Measurements from ENCODE around the gene C1orf105. TPM values are rescaled to one million over a fixed set of nuclear protein-coding genes. Genes with fewer than 3 reads are reported as not detected.
"Not testable (repeated sequence)": the region's sequence is repeated elsewhere in the genome, so short reads cannot be mapped to it uniquely, and the experiment has no call there.

The C1orf105 gene
- total RNA-seq, 1 donor from 2014 or later = not detected

GRCh38 chr1:172425339-172425738 is 4.9 kb downstream of the C1orf105 start:
- no peak for DNase-seq (ENCODE audit: low spot score)

- no peak for DNase-seq (ENCODE audit: low spot score)
Measured at GRCh38 chr1:172427191-172427590, 6.7 kb downstream of the C1orf105 start.

- DNase-seq (ENCODE audit: low spot score) = peak; percentile 83
Measured at GRCh38 chr1:172429331-172430127, 9.0 kb downstream of the C1orf105 start.

- DNase-seq (ENCODE audit: low spot score) = no peak
Measured at GRCh38 chr1:172430128-172430454, 9.6 kb downstream of the C1orf105 start.

- DNase-seq (ENCODE audit: low spot score) = no peak
Measured at GRCh38 chr1:172431204-172431603, 10.7 kb downstream of the C1orf105 start.

- DNase-seq (ENCODE audit: low spot score) = no peak
Measured at GRCh38 chr1:172431721-172432192, 11.3 kb downstream of the C1orf105 start.

GRCh38 chr1:172437183-172437582 is 16.7 kb downstream of the C1orf105 start:
- DNase-seq (ENCODE audit: low spot score) = not testable (repeated sequence)

GRCh38 chr1:172442404-172442803 is 21.9 kb downstream of the C1orf105 start:
- DNase-seq (ENCODE audit: low spot score) = no peak

- no peak for DNase-seq (ENCODE audit: low spot score)
Measured at GRCh38 chr1:172442843-172443565, 22.5 kb downstream of the C1orf105 start.

- peak; percentile 91 for DNase-seq (ENCODE audit: low spot score)
Measured at GRCh38 chr1:172443666-172444453, 23.4 kb downstream of the C1orf105 start, which contains the start of gene PIGC. Gene PIGC, minus strand, starts transcription at chr1:172444069. Its CDS starts 1,447 bp downstream, at chr1:172442622.

GRCh38 chr1:172446547-172446946 is 26.1 kb downstream of the C1orf105 start:
- no peak for DNase-seq (ENCODE audit: low spot score)

- no peak for DNase-seq (ENCODE audit: low spot score)
Measured at GRCh38 chr1:172447641-172448040, 27.2 kb downstream of the C1orf105 start.

GRCh38 chr1:172448995-172449584 is 28.6 kb downstream of the C1orf105 start:
- DNase-seq (ENCODE audit: low spot score) = no peak

GRCh38 chr1:172449585-172450523 is 29.4 kb downstream of the C1orf105 start:
- DNase-seq (ENCODE audit: low spot score) = peak; percentile 76

GRCh38 chr1:172450524-172450885 is 30.0 kb downstream of the C1orf105 start:
- DNase-seq (ENCODE audit: low spot score) = no peak

GRCh38 chr1:172451002-172451443 is 30.5 kb downstream of the C1orf105 start:
- peak; percentile 80 for DNase-seq (ENCODE audit: low spot score)

- DNase-seq (ENCODE audit: low spot score) = no peak
Measured at GRCh38 chr1:172452536-172453152, 32.2 kb downstream of the C1orf105 start.

- DNase-seq (ENCODE audit: low spot score) = no peak
Measured at GRCh38 chr1:172453153-172453545, 32.7 kb downstream of the C1orf105 start.

- DNase-seq (ENCODE audit: low spot score) = no peak
Measured at GRCh38 chr1:172453607-172454006, 33.1 kb downstream of the C1orf105 start.

GRCh38 chr1:172455451-172455850 is 35.0 kb downstream of the C1orf105 start:
- DNase-seq (ENCODE audit: low spot score) = no peak
